Suprapubic skin (tissue), 4 donors: Measurements from ENCODE around the gene PTOV1. TPM values are rescaled to one million over a fixed set of nuclear protein-coding genes. Genes with fewer than 3 reads are reported as not detected.
A peak's percentile ranks its signal among the peaks of the same experiment; 100 is the strongest.
"Not testable (repeated sequence)": the region's sequence is repeated elsewhere in the genome, so short reads cannot be mapped to it uniquely, and the experiment has no call there.

Source experiments
- DNase-seq, 2 donors: peaks; one replicate each; pipeline ENCODE4 v3.0.0-alpha.2; 2019; ENCODE audit warnings: low spot score in 2 of 2
- H3K27ac ChIP-seq: fragments of 200-600 bp; sonication (generic); one replicate; pipeline ENCODE4 v1.5.1; 2019
- H3K27me3 ChIP-seq: fragments of 200-600 bp; sonication (generic); one replicate; pipeline ENCODE4 v1.5.1; 2019
- H3K36me3 ChIP-seq: fragments of 200-600 bp; sonication (generic); one replicate; pipeline ENCODE4 v1.5.1; 2019
- H3K4me1 ChIP-seq: fragments of 200-600 bp; sonication (generic); one replicate; pipeline ENCODE4 v1.5.1; 2019
- H3K4me3 ChIP-seq: fragments of 200-600 bp; sonication (generic); one replicate; pipeline ENCODE4 v1.5.1; 2019; ENCODE audit warnings: mild to moderate bottlenecking
- H3K9me3 ChIP-seq: fragments of 200-600 bp; sonication (generic); one replicate; pipeline ENCODE4 v1.5.1; 2019
- EP300 ChIP-seq: sonication (generic); formaldehyde crosslinking; IDR thresholded peaks from one replicate; pipeline ENCODE4 v1.6.1; 2017; ENCODE audit warnings: antibody characterized with exemption
- POLR2A ChIP-seq, 2 donors: fragments of 450-650 bp; IDR thresholded peaks; one replicate each; pipeline ENCODE4 v1.6.1; 2017; ENCODE audit warnings: antibody characterized with exemption in 2 of 2, mild to moderate bottlenecking in 2 of 2, moderate library complexity in 2 of 2
- POLR2AphosphoS5 ChIP-seq, 3 donors: sonication (generic); formaldehyde crosslinking; IDR thresholded peaks; one replicate each; pipeline ENCODE4 v1.6.1; 2017; ENCODE audit warnings: antibody characterized with exemption in 3 of 3
- WGBS: methylation state at CpG from one replicate; pipeline ENCODE4 v1.1.5; 2018; 5-methylcytosine and 5-hydroxymethylcytosine counted together
- total RNA-seq, 4 donors: library from RNA; depleted of rRNA; stranded (reverse); fragments of >200 nt; gene quantifications; one replicate each; pipeline ENCODE4 v1.1.0, GENCODE V29; 2016
- TF ChIP-seq, protein P1 (sequence below), 2 donors: fragments of 200-600 bp in 1 of 2; fragments of 450-650 bp in 1 of 2; sonication (generic) in 1 of 2; IDR thresholded peaks; one replicate each; pipeline ENCODE4 v1.5.1; 2016 to 2019; ENCODE audit warnings: antibody characterized with exemption in 2 of 2, mild to moderate bottlenecking in 1 of 2, moderate library complexity in 1 of 2

Gene PTOV1
- total RNA-seq, 4 donors from 2014 or later = 82.2 to 147 (median 91.2) TPM

GRCh38 chr19:49818649-49819370 is 32.1 kb upstream of the PTOV1 start:
- peak in 1 of 2 donors; percentile 79 for DNase-seq
- TF ChIP-seq, protein P1, sequence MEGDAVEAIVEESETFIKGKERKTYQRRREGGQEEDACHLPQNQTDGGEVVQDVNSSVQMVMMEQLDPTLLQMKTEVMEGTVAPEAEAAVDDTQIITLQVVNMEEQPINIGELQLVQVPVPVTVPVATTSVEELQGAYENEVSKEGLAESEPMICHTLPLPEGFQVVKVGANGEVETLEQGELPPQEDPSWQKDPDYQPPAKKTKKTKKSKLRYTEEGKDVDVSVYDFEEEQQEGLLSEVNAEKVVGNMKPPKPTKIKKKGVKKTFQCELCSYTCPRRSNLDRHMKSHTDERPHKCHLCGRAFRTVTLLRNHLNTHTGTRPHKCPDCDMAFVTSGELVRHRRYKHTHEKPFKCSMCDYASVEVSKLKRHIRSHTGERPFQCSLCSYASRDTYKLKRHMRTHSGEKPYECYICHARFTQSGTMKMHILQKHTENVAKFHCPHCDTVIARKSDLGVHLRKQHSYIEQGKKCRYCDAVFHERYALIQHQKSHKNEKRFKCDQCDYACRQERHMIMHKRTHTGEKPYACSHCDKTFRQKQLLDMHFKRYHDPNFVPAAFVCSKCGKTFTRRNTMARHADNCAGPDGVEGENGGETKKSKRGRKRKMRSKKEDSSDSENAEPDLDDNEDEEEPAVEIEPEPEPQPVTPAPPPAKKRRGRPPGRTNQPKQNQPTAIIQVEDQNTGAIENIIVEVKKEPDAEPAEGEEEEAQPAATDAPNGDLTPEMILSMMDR (IDR thresholded peaks at IDR 0.05) = no peak
- TF ChIP-seq POLR2A (IDR thresholded peaks at IDR 0.05) (no peak), EP300 (no peak), POLR2AphosphoS5 (IDR thresholded peaks at IDR 0.05) (no peak)
- Histone ChIP-seq H3K4me3 (peak overlapping the region; percentile 70), H3K36me3 (peaks cover 16% of the 10 kb centered on the region), H3K9me3 (no peaks in the 10 kb centered on the region), H3K27ac (peak overlapping the region; percentile 95), H3K4me1 (peaks cover 26% of the 10 kb centered on the region), H3K27me3 (no peaks in the 10 kb centered on the region)
- WGBS = 16% methylated on average over 7 of the region's 16 CpGs

- not testable (repeated sequence) for DNase-seq, H3K9me3 ChIP-seq, H3K27me3 ChIP-seq, H3K27ac ChIP-seq
- Histone ChIP-seq H3K4me1 (peaks cover 23% of the 10 kb centered on the region), H3K4me3 (peak overlapping the region; percentile 70), H3K36me3 (peaks cover 23% of the 10 kb centered on the region)
- 86% methylated on average over 7 of the region's 7 CpGs for WGBS
These were observed 31.4 kb upstream of the PTOV1 start for GRCh38 chr19:49819452-49820115.

DNA sequence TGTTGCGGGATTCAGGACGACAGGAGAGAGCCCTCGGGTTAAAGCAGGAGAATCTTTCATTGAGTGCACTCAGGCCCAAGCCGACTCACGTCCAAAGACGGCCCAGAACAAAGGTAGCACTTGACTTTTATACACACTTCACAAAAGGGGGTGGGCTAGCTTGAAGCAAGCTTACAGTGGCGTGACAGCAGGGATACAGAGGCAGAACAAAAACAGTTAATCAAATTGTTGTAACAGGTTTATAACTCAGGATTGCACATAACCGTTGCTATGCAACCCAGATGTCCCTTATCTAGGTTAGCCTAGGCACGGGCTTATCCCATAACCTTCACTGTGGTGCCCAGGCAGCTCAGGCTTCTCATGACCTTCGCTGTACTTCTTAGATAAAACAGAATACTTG is 30.8 kb upstream of the PTOV1 start:
- WGBS = 81% methylated on average over 10 of the region's 10 CpGs
- Histone ChIP-seq H3K27me3 (no peaks in the 10 kb centered on the region), H3K9me3 (no peaks in the 10 kb centered on the region), H3K4me1 (peaks cover 23% of the 10 kb centered on the region), H3K27ac (no peak overlapping the region), H3K36me3 (peaks cover 23% of the 10 kb centered on the region), H3K4me3 (no peak overlapping the region)
- TF ChIP-seq, protein P1 (IDR thresholded peaks at IDR 0.05) = no peak
- TF ChIP-seq POLR2A (IDR thresholded peaks at IDR 0.05) (no peak), EP300 (no peak), POLR2AphosphoS5 (IDR thresholded peaks at IDR 0.05) (no peak)
- no peak for DNase-seq

DNA sequence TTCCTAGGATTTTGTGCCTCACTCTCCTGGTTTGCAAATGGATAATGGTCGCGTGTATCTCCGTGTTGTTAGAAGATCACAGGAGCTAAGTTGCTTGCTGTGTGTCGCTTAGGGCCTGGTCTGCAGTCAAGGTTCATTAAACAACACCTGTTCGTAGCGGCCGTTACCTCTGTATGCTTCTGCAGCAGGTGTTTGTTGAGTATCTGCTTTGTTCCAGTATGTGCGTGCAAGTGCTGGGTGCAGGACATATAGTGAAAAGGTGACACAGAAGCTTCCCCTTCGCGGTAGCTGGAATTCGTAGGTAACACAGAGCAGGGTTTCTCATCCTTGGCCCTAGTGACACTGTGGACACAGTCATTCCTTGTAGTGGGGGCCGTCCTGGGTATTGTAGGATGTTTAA is 27.5 kb upstream of the PTOV1 start:
- H3K4me1 ChIP-seq = peaks cover 16% of the 10 kb centered on the region
- WGBS = 95% methylated on average over 12 of the region's 12 CpGs
- TF ChIP-seq POLR2AphosphoS5 (IDR thresholded peaks at IDR 0.05) (no peak), EP300 (no peak), POLR2A (IDR thresholded peaks at IDR 0.05) (no peak)
- TF ChIP-seq, protein P1 (IDR thresholded peaks at IDR 0.05) = no peak

DNA sequence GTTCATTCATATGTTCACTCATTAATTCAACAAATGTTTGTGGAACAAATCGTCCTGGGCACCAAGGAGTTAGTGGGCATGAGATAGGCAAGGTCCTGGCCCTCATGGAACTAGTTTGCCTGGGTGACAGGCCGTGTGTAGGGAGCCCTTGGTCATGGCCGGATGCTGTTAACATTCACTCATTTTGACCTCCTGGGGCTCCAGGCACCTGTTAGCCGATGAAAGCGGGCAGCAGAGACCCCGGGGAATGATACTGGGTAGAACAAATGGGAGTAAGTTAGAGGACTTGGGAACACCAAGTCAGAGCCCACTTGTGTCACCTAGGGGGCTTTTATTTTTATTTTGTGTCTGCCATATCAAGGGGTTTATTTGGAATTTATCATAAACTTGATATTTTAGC is 26.3 kb upstream of the PTOV1 start:
- no peak for TF ChIP-seq POLR2AphosphoS5 (IDR thresholded peaks at IDR 0.05)
- H3K4me3 ChIP-seq = no peak overlapping the region
- peaks cover 4% of the 10 kb centered on the region for H3K4me1 ChIP-seq
- no peak overlapping the region for H3K27ac ChIP-seq
- no peaks in the 10 kb centered on the region for H3K27me3 ChIP-seq
- H3K36me3 ChIP-seq = peaks cover 49% of the 10 kb centered on the region
- no peak for DNase-seq
- 82% methylated on average over 6 of the region's 6 CpGs for WGBS
- H3K9me3 ChIP-seq = no peaks in the 10 kb centered on the region

More for the DNA sequence above, 27.5 kb upstream of the PTOV1 start:
- no peak for DNase-seq
- peaks cover 38% of the 10 kb centered on the region for H3K36me3 ChIP-seq
- H3K4me3 ChIP-seq = no peak overlapping the region
- no peaks in the 10 kb centered on the region for H3K9me3 ChIP-seq
- H3K27me3 ChIP-seq = no peaks in the 10 kb centered on the region
- no peak overlapping the region for H3K27ac ChIP-seq

- H3K36me3 ChIP-seq = peaks cover 65% of the 10 kb centered on the region
- H3K9me3 ChIP-seq = no peaks in the 10 kb centered on the region
- no peak overlapping the region for H3K27ac ChIP-seq
- no peak overlapping the region for H3K4me3 ChIP-seq
- 89% methylated on average over 14 of the region's 14 CpGs for WGBS
- TF ChIP-seq POLR2A (IDR thresholded peaks at IDR 0.05) (no peak), EP300 (no peak), POLR2AphosphoS5 (IDR thresholded peaks at IDR 0.05) (no peak)
- TF ChIP-seq, protein P1 (IDR thresholded peaks at IDR 0.05) = no peak
- no peaks in the 10 kb centered on the region for H3K27me3 ChIP-seq
- DNase-seq = no peak
- H3K4me1 ChIP-seq = no peaks in the 10 kb centered on the region
These were observed 23.9 kb upstream of the PTOV1 start for GRCh38 chr19:49827034-49827433.
